NCI-H2196 (cell line): ENCODE results near the gene ROBO1.

Experiments
- DNase-seq: peaks from one replicate; lab custom pipeline; 2025; ENCODE audit not compliant: unreplicated experiment; lab: John Stamatoyannopoulos, UW

The ROBO1 gene

DNA sequence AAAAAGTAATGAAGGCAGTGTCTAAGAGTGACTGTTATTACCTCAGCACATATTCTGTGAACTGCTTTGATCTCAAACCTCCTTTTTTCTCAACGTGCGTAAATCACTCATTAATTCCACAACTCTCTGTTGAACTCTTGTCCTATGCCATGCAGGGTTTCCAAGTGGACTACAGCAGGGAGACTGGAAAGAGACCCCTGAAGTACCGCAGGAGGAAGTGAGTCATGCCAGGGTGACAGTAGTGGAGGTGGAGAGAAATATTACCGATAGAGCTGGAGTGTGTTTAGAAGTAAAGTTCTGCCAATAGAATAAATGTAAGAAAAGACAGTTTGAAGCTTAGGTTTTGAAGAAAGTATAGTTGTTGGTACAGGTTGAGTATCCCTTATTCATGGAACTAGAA, 908.9 kb downstream of the ROBO1 start:
- no peak for DNase-seq

DNA sequence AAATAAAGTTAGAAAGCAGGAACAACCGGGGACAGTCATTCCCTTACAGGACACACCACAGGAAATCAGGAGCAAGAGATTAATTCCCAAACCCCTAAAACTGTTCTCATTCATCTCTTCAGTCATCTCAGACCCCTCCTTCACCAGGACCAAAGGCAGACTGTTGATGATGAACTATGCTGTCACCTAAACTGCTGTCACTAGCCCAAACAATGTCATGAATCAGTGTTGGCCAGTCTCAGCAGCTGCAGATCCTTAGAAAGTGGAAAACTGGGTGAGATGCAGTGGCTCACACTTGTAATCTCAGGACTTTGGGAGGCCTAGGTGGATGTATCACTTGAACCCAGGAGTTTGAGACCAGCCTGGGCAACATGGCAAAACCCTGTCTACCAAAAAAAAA, 909.6 kb downstream of the ROBO1 start:
- no peak for DNase-seq

- no peak for DNase-seq
Observed at GRCh38 chr3:78857494-78858111, 910.2 kb downstream of the ROBO1 start.

- DNase-seq = no peak
Observed at GRCh38 chr3:78856164-78856563, 911.6 kb downstream of the ROBO1 start.

- no peak for DNase-seq
Observed at GRCh38 chr3:78855190-78855589, 912.6 kb downstream of the ROBO1 start.

DNA sequence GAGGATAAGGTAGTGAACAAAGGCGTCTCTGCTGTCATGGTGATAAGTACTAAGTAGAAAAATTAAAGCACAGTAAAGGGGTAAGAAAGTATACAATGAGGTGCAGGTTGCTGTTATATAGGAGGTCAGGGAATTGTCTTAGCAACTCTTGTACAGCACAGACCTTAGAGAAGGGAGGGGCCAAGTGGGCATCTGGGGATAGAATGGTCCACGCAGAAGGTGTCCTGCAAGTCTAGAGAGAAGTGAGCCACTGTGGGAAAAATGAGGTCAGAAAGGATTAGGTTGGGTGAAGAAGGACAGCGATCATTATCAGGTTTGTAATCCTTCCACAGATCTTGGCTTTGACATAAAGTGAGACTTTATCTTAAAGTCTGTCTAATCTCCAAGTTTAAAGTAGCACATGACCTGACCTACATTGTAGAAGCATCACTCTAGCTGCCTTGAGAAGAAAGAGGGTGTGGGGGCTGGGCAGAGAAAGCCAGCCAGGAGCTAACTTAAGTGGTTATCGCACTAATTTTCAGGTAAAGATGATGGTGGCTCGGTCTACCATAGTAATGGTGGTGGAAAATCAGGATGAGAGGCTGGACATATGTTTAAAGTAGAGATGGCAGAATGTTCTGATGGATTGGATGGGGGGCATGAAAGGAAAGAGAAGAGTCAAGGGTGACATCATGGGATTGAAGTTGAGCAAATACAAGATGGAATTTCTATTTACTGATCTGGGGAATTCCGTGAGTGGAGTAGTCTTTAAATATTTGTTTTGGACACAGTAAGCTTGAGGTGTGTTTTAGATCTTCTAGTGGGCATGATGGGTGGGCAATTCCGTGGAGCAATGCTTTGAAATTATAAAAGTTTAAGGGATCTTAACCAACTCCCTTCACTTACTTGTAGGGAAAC, 919.2 kb downstream of the ROBO1 start:
- DNase-seq = no peak

- no peak for DNase-seq
Observed at GRCh38 chr3:78847603-78848002, 920.2 kb downstream of the ROBO1 start.

GRCh38 chr3:78847203-78847602, 920.6 kb downstream of the ROBO1 start:
- no peak for DNase-seq

DNA sequence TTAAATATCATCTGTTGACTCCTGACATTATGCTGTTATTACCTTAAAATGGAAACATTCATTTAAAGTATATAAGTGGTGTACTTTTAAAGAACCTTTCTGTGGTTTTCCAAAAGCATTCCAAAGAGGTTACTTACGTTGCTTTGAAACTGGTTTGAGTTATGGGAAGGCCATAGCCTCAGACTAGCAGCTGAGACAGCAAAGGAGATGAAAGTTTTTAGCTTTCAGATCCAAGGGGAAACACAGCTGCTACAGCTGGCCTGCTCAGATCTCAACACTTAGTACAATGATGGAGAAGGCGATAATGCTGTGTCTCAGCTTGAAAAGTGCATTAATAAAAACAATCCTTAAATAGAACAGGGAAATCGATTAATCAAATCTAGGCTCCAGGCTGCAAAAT, 921.1 kb downstream of the ROBO1 start:
- DNase-seq = no peak

DNA sequence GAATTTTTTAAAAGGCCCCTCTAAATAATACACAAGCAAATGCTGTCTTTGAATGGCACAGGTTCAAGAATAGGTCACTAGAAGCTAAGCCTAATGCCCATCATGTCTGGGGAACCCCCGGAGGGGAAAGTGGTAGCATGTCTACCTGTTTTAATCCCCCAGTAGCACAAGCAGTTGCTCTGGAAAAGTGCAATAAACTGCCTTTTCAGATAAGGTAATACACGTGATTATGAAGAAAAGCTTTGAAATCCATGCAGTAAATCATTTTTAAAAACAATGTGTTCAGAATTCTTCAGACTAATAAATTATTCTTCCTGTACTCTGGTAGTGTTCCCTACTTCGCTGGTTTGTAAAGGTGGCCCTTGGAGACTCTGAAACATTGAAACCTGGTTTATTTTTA, 922.2 kb downstream of the ROBO1 start:
- DNase-seq = no peak

- no peak for DNase-seq
Observed at GRCh38 chr3:78844307-78844706, 923.5 kb downstream of the ROBO1 start.

DNA sequence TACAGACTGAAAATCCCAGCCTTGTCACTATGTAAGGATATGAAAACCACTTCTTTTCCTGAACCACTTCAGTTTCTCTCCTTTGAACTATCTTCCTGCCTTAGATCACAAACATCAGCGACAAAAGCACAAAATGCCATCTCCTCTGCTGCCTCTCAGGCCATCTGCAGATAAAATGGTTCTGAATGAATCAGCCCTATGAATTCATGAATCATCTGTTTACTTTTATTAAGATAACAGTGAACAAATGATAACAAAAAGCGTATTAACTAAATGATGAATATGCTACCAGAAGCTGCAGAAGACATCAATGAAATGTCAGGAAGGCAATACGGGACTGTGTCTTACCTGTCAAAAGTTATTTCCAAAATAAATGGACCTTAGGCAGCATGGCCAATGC, 928.1 kb downstream of the ROBO1 start:
- DNase-seq = no peak

DNA sequence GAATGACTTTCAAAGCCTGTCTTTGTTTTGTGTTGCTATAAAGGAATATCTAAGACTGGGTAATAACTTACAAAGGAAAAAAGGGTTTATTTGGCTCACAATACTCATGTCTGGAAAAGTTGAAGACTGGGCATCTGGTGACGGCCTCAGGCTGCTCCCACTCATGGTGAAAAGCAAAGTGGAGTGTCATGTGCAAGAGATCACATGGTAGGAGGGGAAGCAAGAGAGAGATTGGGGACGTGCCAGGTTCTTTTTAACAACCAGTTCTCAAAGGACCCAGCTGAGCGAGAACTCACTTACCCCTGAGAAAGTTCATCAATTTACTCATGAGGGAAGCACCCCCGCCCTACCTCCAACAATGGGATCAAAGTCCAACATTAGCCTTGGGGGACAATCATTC, 929.4 kb downstream of the ROBO1 start:
- DNase-seq = no peak

DNA sequence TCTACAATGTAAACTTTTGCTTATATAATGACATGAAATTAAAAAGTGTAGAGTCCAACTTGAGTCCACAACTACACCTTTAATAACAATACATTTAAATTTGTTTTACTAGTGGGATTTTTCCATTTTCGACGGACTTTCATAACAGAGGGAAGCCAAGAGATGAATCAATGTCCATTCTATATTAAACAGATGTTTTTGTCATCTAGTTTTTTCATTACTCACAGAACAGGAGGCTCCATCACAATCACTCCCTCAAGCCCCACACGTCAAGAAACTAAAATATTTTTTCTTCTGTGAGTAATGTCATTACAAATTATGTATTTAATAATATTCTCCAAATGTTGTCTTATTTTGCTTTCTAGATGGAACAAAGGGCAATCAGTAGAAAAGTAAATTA, 932.9 kb downstream of the ROBO1 start:
- no peak for DNase-seq

- no peak for DNase-seq
Observed at GRCh38 chr3:78832785-78833204, 935.0 kb downstream of the ROBO1 start.

GRCh38 chr3:78831446-78831972, 936.3 kb downstream of the ROBO1 start:
- no peak for DNase-seq

GRCh38 chr3:78830470-78830869, 937.3 kb downstream of the ROBO1 start:
- no peak for DNase-seq

GRCh38 chr3:78827618-78828017, 940.2 kb downstream of the ROBO1 start:
- no peak for DNase-seq

DNA sequence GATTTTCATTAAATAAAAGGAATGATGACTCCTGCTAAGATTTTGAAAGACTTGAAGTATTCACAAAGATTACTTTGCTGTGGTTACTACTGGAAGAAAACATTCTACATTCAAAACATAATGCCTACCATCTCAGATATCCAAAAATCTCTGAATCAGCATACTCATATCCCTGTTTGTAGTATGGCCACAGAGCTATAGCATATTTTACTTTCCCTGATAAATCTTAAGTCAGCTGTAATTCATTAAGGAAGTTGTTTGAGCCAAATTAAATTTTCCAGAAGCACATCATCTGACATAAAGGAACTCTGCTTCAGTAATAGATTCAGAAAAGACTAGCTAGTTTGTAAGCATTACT, 942.0 kb downstream of the ROBO1 start:
- no peak for DNase-seq

- DNase-seq = no peak
Observed at GRCh38 chr3:78825118-78825857, 942.5 kb downstream of the ROBO1 start.

- no peak for DNase-seq
Observed at GRCh38 chr3:78823859-78824258, 943.9 kb downstream of the ROBO1 start.

DNA sequence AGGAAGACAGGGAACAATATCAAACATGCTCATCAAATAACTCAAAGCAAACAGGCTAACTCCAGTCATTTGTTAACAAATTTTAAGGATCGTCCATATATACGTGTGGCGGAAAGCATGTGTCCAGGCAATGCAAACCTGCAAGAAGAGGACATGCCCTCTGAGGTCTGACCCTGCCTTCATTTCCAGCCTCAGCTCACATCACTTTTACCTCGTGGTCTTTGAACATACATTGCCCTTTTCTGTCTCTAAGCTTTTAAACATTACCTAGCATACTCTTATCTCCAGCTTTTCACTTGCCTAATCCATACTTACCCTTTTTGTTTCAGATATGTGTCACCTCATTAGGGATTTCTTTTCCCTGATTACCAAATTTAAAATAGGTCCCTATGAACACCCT, 944.4 kb downstream of the ROBO1 start:
- DNase-seq = no peak
